ENCODE data around the gene CYTH3.

Gene CYTH3

DNA sequence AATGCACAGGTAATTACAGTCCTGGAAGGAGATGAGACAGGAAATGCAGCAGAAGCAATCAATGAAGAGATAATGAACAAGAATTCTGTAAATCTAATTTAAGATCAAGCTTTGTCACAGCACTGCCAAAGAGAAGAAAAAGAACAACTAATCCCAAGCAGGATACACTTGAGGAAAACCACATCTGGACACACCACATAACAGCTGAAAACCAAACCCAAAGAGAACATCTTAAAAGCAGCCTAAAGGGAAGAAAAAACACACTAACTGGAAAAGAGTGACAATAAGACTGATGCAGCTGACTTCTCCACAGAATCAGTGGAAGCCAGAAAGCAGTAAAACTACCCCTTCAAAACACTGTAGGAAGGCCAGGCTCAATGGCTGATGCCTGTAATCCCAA is 10.2 kb downstream of the CYTH3 start:
- DNase-seq (ENCODE audit: low read depth, low spot score), result no peak
- TF ChIP-seq, protein P1, sequence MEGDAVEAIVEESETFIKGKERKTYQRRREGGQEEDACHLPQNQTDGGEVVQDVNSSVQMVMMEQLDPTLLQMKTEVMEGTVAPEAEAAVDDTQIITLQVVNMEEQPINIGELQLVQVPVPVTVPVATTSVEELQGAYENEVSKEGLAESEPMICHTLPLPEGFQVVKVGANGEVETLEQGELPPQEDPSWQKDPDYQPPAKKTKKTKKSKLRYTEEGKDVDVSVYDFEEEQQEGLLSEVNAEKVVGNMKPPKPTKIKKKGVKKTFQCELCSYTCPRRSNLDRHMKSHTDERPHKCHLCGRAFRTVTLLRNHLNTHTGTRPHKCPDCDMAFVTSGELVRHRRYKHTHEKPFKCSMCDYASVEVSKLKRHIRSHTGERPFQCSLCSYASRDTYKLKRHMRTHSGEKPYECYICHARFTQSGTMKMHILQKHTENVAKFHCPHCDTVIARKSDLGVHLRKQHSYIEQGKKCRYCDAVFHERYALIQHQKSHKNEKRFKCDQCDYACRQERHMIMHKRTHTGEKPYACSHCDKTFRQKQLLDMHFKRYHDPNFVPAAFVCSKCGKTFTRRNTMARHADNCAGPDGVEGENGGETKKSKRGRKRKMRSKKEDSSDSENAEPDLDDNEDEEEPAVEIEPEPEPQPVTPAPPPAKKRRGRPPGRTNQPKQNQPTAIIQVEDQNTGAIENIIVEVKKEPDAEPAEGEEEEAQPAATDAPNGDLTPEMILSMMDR (IDR thresholded peaks at IDR 0.05; ENCODE audit: insufficient read depth, low read length, missing control alignments), result no peak
- CTCF ChIA-PET, result interaction anchor here (1.3 to 3.8 kb wide), 4 partner anchors 8 to 102 kb away, joined by 5 to 31 read pairs (median 12); no protein-coding TSS in a partner anchor
- no peak overlapping the region for H3K4me3 ChIP-seq (ENCODE audit: low read depth, low read length)
- POLR2A ChIA-PET, result interaction anchor here (0.6 kb wide), 1 partner anchor 19 kb away, joined by 3 read pairs; no protein-coding TSS in a partner anchor

- CTCF ChIA-PET, result interaction anchor here (0.9 to 3.8 kb wide), 5 partner anchors 9 to 101 kb away, joined by 3 to 31 read pairs (median 11); no protein-coding TSS in a partner anchor
- no peak overlapping the region for H3K4me3 ChIP-seq (ENCODE audit: low read depth, low read length)
- TF ChIP-seq, protein P1 (IDR thresholded peaks at IDR 0.05; ENCODE audit: insufficient read depth, low read length, missing control alignments), result no peak
- POLR2A ChIA-PET, result interaction anchor here (0.6 kb wide), 2 partner anchors 8 to 18 kb away, joined by 3 read pairs; no protein-coding TSS in a partner anchor
- DNase-seq (ENCODE audit: low read depth, low spot score), result no peak
Observed at GRCh38 chr7:6261699-6262098, 10.7 kb downstream of the CYTH3 start.

- DNase-seq (ENCODE audit: low read depth, low spot score), result no peak
- POLR2A ChIA-PET, result interaction anchor here (0.6 to 1.2 kb wide), 3 partner anchors 8 to 23 kb away, joined by 3 to 5 read pairs (median 3); no protein-coding TSS in a partner anchor
- H3K4me3 ChIP-seq (ENCODE audit: low read depth, low read length), result no peak overlapping the region
- CTCF ChIA-PET, result interaction anchor here (0.8 to 3.8 kb wide), 6 partner anchors 8 to 100 kb away, joined by 3 to 31 read pairs (median 8); no protein-coding TSS in a partner anchor
- TF ChIP-seq, protein P1 (IDR thresholded peaks at IDR 0.05; ENCODE audit: insufficient read depth, low read length, missing control alignments), result no peak
Observed at GRCh38 chr7:6260291-6261187, 11.9 kb downstream of the CYTH3 start.

DNA sequence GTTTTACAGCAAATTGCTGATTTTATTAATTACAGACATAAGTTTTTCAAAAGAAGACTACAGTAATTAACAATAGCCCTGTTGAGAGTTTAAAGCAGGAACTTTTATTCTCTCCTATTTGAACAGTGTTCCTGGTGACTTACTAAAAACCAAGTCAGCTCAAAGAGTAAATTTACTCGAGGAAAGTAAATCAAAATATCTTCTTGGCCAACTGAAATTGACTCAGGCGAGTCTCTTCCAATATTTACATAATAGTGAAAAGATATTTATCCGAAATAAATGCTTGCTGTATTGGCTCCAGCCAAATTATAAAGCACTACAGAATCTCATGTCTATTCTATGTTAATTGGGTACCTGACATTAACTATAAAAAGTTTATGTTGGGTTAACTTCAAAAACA is 13.2 kb downstream of the CYTH3 start:
- ChIA-PET CTCF (interaction anchor here (2.7 to 3.8 kb wide), 2 partner anchors 11 to 64 kb away, joined by 15 to 31 read pairs; no protein-coding TSS in a partner anchor), POLR2A (no interaction called here)
- TF ChIP-seq, protein P1 (IDR thresholded peaks at IDR 0.05; ENCODE audit: insufficient read depth, low read length, missing control alignments), result no peak
- H3K4me3 ChIP-seq (ENCODE audit: low read depth, low read length), result no peak overlapping the region
- DNase-seq (ENCODE audit: low read depth, low spot score), result no peak

- H3K4me3 ChIP-seq (ENCODE audit: low read depth, low read length), result no peak overlapping the region
- CTCF ChIA-PET, result interaction anchor here (0.6 to 1.5 kb wide), 2 partner anchors 47 to 98 kb away, joined by 3 to 5 read pairs; no protein-coding TSS in a partner anchor
- no peak for DNase-seq (ENCODE audit: low read depth, low spot score)
- TF ChIP-seq, protein P1 (IDR thresholded peaks at IDR 0.05; ENCODE audit: insufficient read depth, low read length, missing control alignments), result no peak
- POLR2A ChIA-PET, result no interaction called here
Observed at GRCh38 chr7:6258440-6259182, 13.8 kb downstream of the CYTH3 start.
